ENCODE results near the gene CARMIL1.

The CARMIL1 gene

DNA sequence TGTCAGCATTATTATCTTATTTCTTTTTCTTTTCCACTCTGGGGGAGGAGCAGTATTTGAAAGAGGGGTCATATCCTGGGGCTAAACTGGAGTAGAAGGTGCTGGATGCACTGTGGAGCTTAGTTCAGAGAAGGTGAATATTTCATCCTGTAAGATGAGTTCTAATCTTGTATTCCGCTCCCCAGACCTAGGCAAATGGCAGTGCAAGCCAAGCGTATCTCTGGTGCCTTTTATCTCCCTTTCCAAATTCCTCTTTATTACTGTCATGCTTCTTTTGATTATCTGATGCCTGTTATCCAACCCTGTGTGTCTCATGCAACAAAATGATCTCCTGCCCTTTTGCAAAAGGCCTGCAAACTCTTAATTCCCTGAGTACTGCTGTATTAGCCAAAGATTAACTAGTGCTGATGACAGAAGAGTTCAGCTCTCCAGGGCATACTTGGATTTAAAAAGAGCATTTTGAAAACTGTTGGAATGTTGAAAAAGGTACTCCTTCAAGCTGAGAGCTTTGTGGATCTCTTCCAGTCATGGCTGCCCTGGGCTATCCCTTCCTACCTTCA, 138.0 kb downstream of the CARMIL1 start:
- H3K4me1 ChIP-seq (ENCODE audit: control insufficient read depth in 1 of 2, insufficient read depth in 1 of 2, low read depth in 1 of 2, low read length in 1 of 2), result no peaks in the 10 kb centered on the region
- TF ChIP-seq CTCF (IDR thresholded peaks at IDR 0.05), result no peak

DNA sequence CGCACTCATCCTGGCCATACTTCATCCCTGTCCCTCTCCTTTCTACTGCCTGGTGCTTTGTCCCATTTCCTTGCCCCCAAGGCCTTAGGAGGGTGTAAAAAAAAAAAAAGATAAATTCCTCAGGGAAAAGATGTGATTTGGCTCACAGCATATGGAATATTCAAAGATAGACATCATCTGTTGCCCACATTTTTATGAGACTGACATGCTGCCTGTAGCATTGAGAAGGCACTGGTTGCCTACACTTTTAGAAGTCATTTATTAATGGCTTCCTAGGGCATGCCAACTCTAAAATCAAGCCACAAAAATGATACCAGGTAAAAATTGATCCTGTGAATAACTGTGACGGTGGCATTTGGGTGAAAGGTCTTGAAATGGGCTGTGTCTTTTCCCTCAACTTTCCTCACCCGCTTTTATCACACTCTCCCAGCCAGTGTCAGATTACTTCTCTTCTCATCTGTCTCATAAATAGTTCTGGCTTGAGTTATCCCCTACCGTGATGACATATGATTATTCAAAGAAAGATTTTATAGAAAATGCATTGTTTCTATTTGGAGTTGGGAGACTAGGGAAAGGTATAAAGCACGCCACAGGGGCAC, 139.4 kb downstream of the CARMIL1 start:
- no peak overlapping the region for H3K27ac ChIP-seq
- no peaks in the 10 kb centered on the region for H3K27me3 ChIP-seq
- H3K9me3 ChIP-seq, result no peaks in the 10 kb centered on the region
- H3K4me3 ChIP-seq (ENCODE audit: low read depth in 1 of 2, low read length in 1 of 2), result no peak overlapping the region
- no peaks in the 10 kb centered on the region for H3K4me1 ChIP-seq (ENCODE audit: control insufficient read depth in 1 of 2, insufficient read depth in 1 of 2, low read depth in 1 of 2, low read length in 1 of 2)
- TF ChIP-seq CTCF (IDR thresholded peaks at IDR 0.05), result no peak
- no peaks in the 10 kb centered on the region for H3K36me3 ChIP-seq

More for the DNA sequence above, 138.0 kb downstream of the CARMIL1 start:
- Histone ChIP-seq H3K27me3 (no peaks in the 10 kb centered on the region), H3K27ac (no peak overlapping the region), H3K9me3 (no peaks in the 10 kb centered on the region), H3K4me3 (ENCODE audit: low read depth in 1 of 2, low read length in 1 of 2) (no peak overlapping the region), H3K36me3 (no peaks in the 10 kb centered on the region)

- H3K36me3 ChIP-seq, result no peaks in the 10 kb centered on the region
- TF ChIP-seq CTCF (IDR thresholded peaks at IDR 0.05), result no peak
- H3K4me3 ChIP-seq (ENCODE audit: low read depth in 1 of 2, low read length in 1 of 2), result no peak overlapping the region
- H3K4me1 ChIP-seq (ENCODE audit: control insufficient read depth in 1 of 2, insufficient read depth in 1 of 2, low read depth in 1 of 2, low read length in 1 of 2), result no peaks in the 10 kb centered on the region
- H3K9me3 ChIP-seq, result no peaks in the 10 kb centered on the region
- no peaks in the 10 kb centered on the region for H3K27me3 ChIP-seq
- H3K27ac ChIP-seq, result no peak overlapping the region
Observed at GRCh38 chr6:25419879-25420278, 140.7 kb downstream of the CARMIL1 start.

GRCh38 chr6:25423358-25423757, 144.2 kb downstream of the CARMIL1 start:
- Histone ChIP-seq H3K4me1 (ENCODE audit: control insufficient read depth in 1 of 2, insufficient read depth in 1 of 2, low read depth in 1 of 2, low read length in 1 of 2) (no peaks in the 10 kb centered on the region), H3K9me3 (no peaks in the 10 kb centered on the region), H3K36me3 (no peaks in the 10 kb centered on the region), H3K27ac (no peak overlapping the region), H3K4me3 (ENCODE audit: low read depth in 1 of 2, low read length in 1 of 2) (no peak overlapping the region), H3K27me3 (no peaks in the 10 kb centered on the region)
- TF ChIP-seq CTCF (IDR thresholded peaks at IDR 0.05), result no peak

GRCh38 chr6:25424303-25424702, 145.1 kb downstream of the CARMIL1 start:
- no peak for TF ChIP-seq CTCF (IDR thresholded peaks at IDR 0.05)
- Histone ChIP-seq H3K4me1 (ENCODE audit: control insufficient read depth in 1 of 2, insufficient read depth in 1 of 2, low read depth in 1 of 2, low read length in 1 of 2) (no peaks in the 10 kb centered on the region), H3K27ac (no peak overlapping the region), H3K9me3 (no peaks in the 10 kb centered on the region), H3K4me3 (ENCODE audit: low read depth in 1 of 2, low read length in 1 of 2) (no peak overlapping the region), H3K36me3 (no peaks in the 10 kb centered on the region), H3K27me3 (no peaks in the 10 kb centered on the region)

Data from neutrophil (primary cell).